H1 (cell line): Measurements from ENCODE around the gene OTOL1. TPM values are rescaled to one million over a fixed set of nuclear protein-coding genes. Genes with fewer than 3 reads are reported as not detected.
A peak's percentile ranks its signal among the peaks of the same experiment; 100 is the strongest.
"Not testable (repeated sequence)": the region's sequence is repeated elsewhere in the genome, so short reads cannot be mapped to it uniquely, and the experiment has no call there.

ENCODE experiments used
- CTCF ChIA-PET: fragments of 300-600 bp; sonication (Branson Sonifier 250); formaldehyde crosslinking; loops from one replicate; lab custom pipeline; 2021; ENCODE audit not compliant: partially characterized antibody; lab: Charles Lee
- POLR2A ChIA-PET: fragments of 300-600 bp; sonication (Branson Sonifier 250); formaldehyde crosslinking; loops from one replicate; lab custom pipeline; 2021; ENCODE audit warnings: inconsistent platforms; ENCODE audit not compliant: partially characterized antibody; lab: Charles Lee
- DNase-seq, 2 experiments: peaks; one replicate each; pipeline versions ENCODE4 v3.0.0 to v3.0.0-alpha.2; 2010 to 2022; ENCODE audit warnings: low spot score in 2 of 2, low read depth in 1 of 2, mixed read lengths in 1 of 2
- FAIRE-seq: peaks from 2 replicates; lab custom pipeline; 2011; peaks lifted over from hg19 to GRCh38; lab: Jason Lieb, UNC
- H2AFZ ChIP-seq: 2 replicates; pipeline ENCODE4 v1.8.1; 2012; ENCODE audit warnings: low read length, inconsistent platforms
- H2AK5ac ChIP-seq: 2 replicates; pipeline ENCODE4 v1.6.1; 2013; ENCODE audit warnings: low read depth, low read length
- H2BK120ac ChIP-seq: replicated peaks from 2 replicates; pipeline ENCODE3; 2013; ENCODE audit warnings: low read depth, low read length, inconsistent platforms
- H2BK12ac ChIP-seq: 2 replicates; pipeline ENCODE4 v1.6.1; 2013; ENCODE audit warnings: low read depth, low read length
- H2BK15ac ChIP-seq: 2 replicates; pipeline ENCODE4 v1.6.1; 2013; ENCODE audit warnings: low read length
- H2BK20ac ChIP-seq: 2 replicates; pipeline ENCODE4 v1.6.1; 2013; ENCODE audit warnings: low read length
- H2BK5ac ChIP-seq: 2 replicates; pipeline ENCODE4 v1.6.1; 2013; ENCODE audit warnings: low read depth, low read length
- H3K14ac ChIP-seq: 2 replicates; pipeline ENCODE4 v1.6.1; 2013; ENCODE audit warnings: inconsistent platforms; ENCODE audit not compliant: insufficient read length
- H3K18ac ChIP-seq: 2 replicates; pipeline ENCODE4 v1.6.1; 2013; ENCODE audit warnings: low read length; ENCODE audit errors: extremely low read depth
- H3K23ac ChIP-seq: 2 replicates; pipeline ENCODE4 v1.6.1; 2013; ENCODE audit warnings: inconsistent platforms; ENCODE audit not compliant: insufficient read length
- H3K23me2 ChIP-seq: 2 replicates; pipeline ENCODE4 v1.6.1; 2013; ENCODE audit warnings: low read depth, low read length
- H3K27ac ChIP-seq: 2 replicates; pipeline ENCODE4 v1.6.1; 2011; ENCODE audit warnings: low read depth, low read length, inconsistent platforms
- H3K27me3 ChIP-seq, 4 experiments: replicated peaks in 1 of 4; 1 replicate in 1 of 4; 2 replicates in 3 of 4; pipeline versions ENCODE4 v1.6.1 to v1.8.1; 2011 to 2013; ENCODE audit warnings: low read length in 3 of 4, mild to moderate bottlenecking in 3 of 4, inconsistent platforms in 2 of 4, mixed read lengths in 2 of 4, moderate library complexity in 1 of 4; ENCODE audit not compliant: control insufficient read depth in 3 of 4, insufficient read depth in 3 of 4; ENCODE audit errors: extremely low read depth in 1 of 4
- H3K36me3 ChIP-seq, 4 experiments: 2 replicates each; pipeline versions ENCODE4 v1.6.1 to v1.8.1; 2011 to 2013; ENCODE audit warnings: mild to moderate bottlenecking in 4 of 4, low read length in 3 of 4, moderate library complexity in 2 of 4, control low read depth in 1 of 4, inconsistent platforms in 1 of 4; ENCODE audit not compliant: insufficient read depth in 4 of 4, control insufficient read depth in 2 of 4
- H3K4ac ChIP-seq: replicated peaks from 2 replicates; pipeline ENCODE3; 2013; ENCODE audit warnings: low read length, low read depth, mixed read lengths, inconsistent platforms; ENCODE audit not compliant: insufficient read length
- H3K4me1 ChIP-seq, 4 experiments: replicated peaks in 1 of 4; 1 replicate in 1 of 4; 2 replicates in 3 of 4; pipeline versions ENCODE4 v1.6.1 to v1.8.1; 2011 to 2013; ENCODE audit warnings: low read length in 3 of 4, inconsistent platforms in 2 of 4, mixed read lengths in 1 of 4; ENCODE audit not compliant: insufficient read depth in 4 of 4, control insufficient read depth in 3 of 4
- H3K4me2 ChIP-seq, 2 experiments: 2 replicates each; pipeline versions ENCODE4 v1.6.1 to v1.8.1; 2011 to 2013; ENCODE audit warnings: low read depth in 2 of 2, low read length in 2 of 2, control low read depth in 1 of 2, inconsistent platforms in 1 of 2, mild to moderate bottlenecking in 1 of 2; ENCODE audit not compliant: insufficient read depth in 1 of 2
- H3K4me3 ChIP-seq, 4 experiments: fragments of 200-600, 300-600 bp in 1 of 4; sonication (generic), shearing (Covaris generic), sonication (Bioruptor Twin) in 1 of 4; 2 replicates each; pipeline versions ENCODE4 v1.5.1 to v1.8.1; 2011 to 2016; ENCODE audit warnings: low read length in 4 of 4, low read depth in 3 of 4, control low read depth in 2 of 4, inconsistent platforms in 2 of 4, mild to moderate bottlenecking in 2 of 4, mixed read lengths in 1 of 4, moderate library complexity in 1 of 4; ENCODE audit not compliant: insufficient read depth in 2 of 4; ENCODE audit errors: extremely low read depth in 1 of 4
- H3K56ac ChIP-seq: replicated peaks from 2 replicates; pipeline ENCODE3; 2013; ENCODE audit warnings: low read depth, mild to moderate bottlenecking, mixed read lengths, low read length, inconsistent platforms; ENCODE audit not compliant: insufficient read length
- H3K79me1 ChIP-seq: 2 replicates; pipeline ENCODE4 v1.6.1; 2013; ENCODE audit warnings: low read depth, low read length, control low read depth
- H3K79me2 ChIP-seq, 2 experiments: 2 replicates each; pipeline versions ENCODE4 v1.6.1 to v1.8.1; 2012 to 2013; ENCODE audit warnings: low read length in 2 of 2, mild to moderate bottlenecking in 2 of 2, inconsistent platforms in 1 of 2; ENCODE audit not compliant: insufficient read depth in 2 of 2, control insufficient read depth in 1 of 2
- H3K9ac ChIP-seq, 4 experiments: replicated peaks in 1 of 4; 1 replicate in 1 of 4; 2 replicates in 3 of 4; pipeline versions ENCODE4 v1.6.1 to v1.8.1; 2011 to 2013; ENCODE audit warnings: low read depth in 3 of 4, low read length in 3 of 4, control low read depth in 2 of 4, mild to moderate bottlenecking in 2 of 4, moderate library complexity in 2 of 4, inconsistent platforms in 1 of 4; ENCODE audit errors: extremely low read depth in 1 of 4
- H3K9me3 ChIP-seq, 2 experiments: 2 replicates each; pipeline versions ENCODE4 v1.6.1 to v1.8.1; 2012 to 2013; ENCODE audit warnings: mild to moderate bottlenecking in 2 of 2, moderate library complexity in 2 of 2, control low read depth in 1 of 2, inconsistent platforms in 1 of 2, low read depth in 1 of 2, low read length in 1 of 2, mixed read lengths in 1 of 2; ENCODE audit not compliant: insufficient read depth in 2 of 2
- H4K20me1 ChIP-seq, 2 experiments: replicated peaks in 1 of 2; 2 replicates each; pipeline versions ENCODE3 to v1.8.1; 2011 to 2013; ENCODE audit warnings: inconsistent platforms in 2 of 2, low read length in 2 of 2, mild to moderate bottlenecking in 1 of 2; ENCODE audit not compliant: insufficient read depth in 2 of 2, control insufficient read depth in 1 of 2
- H4K5ac ChIP-seq: 2 replicates; pipeline ENCODE4 v1.6.1; 2013; ENCODE audit warnings: low read length, low read depth, mixed read lengths, inconsistent platforms; ENCODE audit not compliant: insufficient read length
- H4K8ac ChIP-seq: 2 replicates; pipeline ENCODE4 v1.8.0; 2013; ENCODE audit warnings: mild to moderate bottlenecking, moderate library complexity, low read length, inconsistent platforms; ENCODE audit not compliant: insufficient read depth; ENCODE audit errors: extremely low read depth
- H4K91ac ChIP-seq: replicated peaks from 2 replicates; pipeline ENCODE3; 2013; ENCODE audit warnings: low read length, mixed read lengths, inconsistent platforms; ENCODE audit not compliant: insufficient read length
- WGBS, 2 experiments: shearing (Covaris generic) in 1 of 2; methylation state at CpG; one replicate each; pipeline versions ENCODE4 v1.1.6 to v1.1.7; 2013 to 2015; ENCODE audit warnings: low lambda C conversion rate in 2 of 2, mixed read lengths in 2 of 2, inconsistent platforms in 1 of 2, low coverage in 1 of 2, missing lambda C conversion rate in 1 of 2; ENCODE audit not compliant: insufficient replicate concordance in 2 of 2, insufficient coverage in 1 of 2, insufficient read length in 1 of 2; ENCODE audit errors: extremely low coverage in 1 of 2, missing lambda C conversion rate in 1 of 2; 5-methylcytosine and 5-hydroxymethylcytosine counted together
- polyA plus RNA-seq, 7 experiments: library from polyadenylated mRNA; depleted of rRNA in 3 of 7; stranded (reverse) in 5 of 7; unstranded in 2 of 7; fragments of >200 nt in 5 of 7; fragments of 200-250 nt in 2 of 7; gene quantifications; 1 replicate in 5 of 7; 2 replicates in 1 of 7; 4 replicates in 1 of 7; pipeline versions ENCODE4 v1.2.1 to v1.2.3, GENCODE V29; 2011 to 2013; ENCODE audit warnings: missing spikeins in 2 of 7, mixed read lengths in 2 of 7
- total RNA-seq: library from RNA; stranded (reverse); fragmentation: NEBNext Ultra II Directional; extraction: Animal tissue kit (Norgen Biotek cat#: 25700); gene quantifications from 2 replicates; pipeline ENCODE4 v1.2.1, GENCODE V29; 2021

The OTOL1 gene
- total and polyA plus RNA-seq, 2 of the 8 experiments (the other 6 are each of a cell fraction or from before 2014, with no cell fraction given), result not detected

- H3K4ac ChIP-seq, H4K20me1 ChIP-seq, H4K8ac ChIP-seq, POLR2A ChIA-PET, H3K14ac ChIP-seq, H3K23ac ChIP-seq, H3K4me2 ChIP-seq, H2BK5ac ChIP-seq, H2AFZ ChIP-seq, CTCF ChIA-PET, H3K18ac ChIP-seq, H3K27me3 ChIP-seq, H3K4me1 ChIP-seq, H2BK12ac ChIP-seq, H2BK20ac ChIP-seq, H3K9ac ChIP-seq, H3K36me3 ChIP-seq, H3K56ac ChIP-seq, H2AK5ac ChIP-seq, H3K9me3 ChIP-seq, H4K5ac ChIP-seq, H4K91ac ChIP-seq, H3K79me1 ChIP-seq, H3K27ac ChIP-seq, H2BK15ac ChIP-seq, H3K23me2 ChIP-seq, H3K79me2 ChIP-seq, DNase-seq, H3K4me3 ChIP-seq, H2BK120ac ChIP-seq: not testable (repeated sequence)
- FAIRE-seq, result peak; percentile 74
- 70% methylated on average over 1 of the region's 1 CpG; no CpG with 5 or more reads in 1 of the 2 experiments for WGBS, 2 experiments
These were observed 5.8 kb upstream of the OTOL1 start for GRCh38 chr3:161490845-161491244.
